ENCODE measurements around the gene CEP104. TPM values are rescaled to one million over a fixed set of nuclear protein-coding genes. Genes with fewer than 3 reads are reported as not detected.
"Not testable (repeated sequence)": the region's sequence is repeated elsewhere in the genome, so short reads cannot be mapped to it uniquely, and the experiment has no call there.

The CEP104 gene
- total and polyA plus RNA-seq, 2 experiments from 2014 or later, result 12.7 to 22.6 TPM

GRCh38 chr1:3814771-3815561 lies 42.0 kb downstream of the CEP104 start:
- WGBS (ENCODE audit: low lambda C conversion rate, missing lambda C conversion rate), result 91% methylated on average over 40 of the region's 42 CpGs
- H3K9me3 ChIP-seq (ENCODE audit: low read depth), result no peaks in the 10 kb centered on the region
- no peaks in the 10 kb centered on the region for H3K79me2 ChIP-seq
- H3K4me1 ChIP-seq (ENCODE audit: insufficient read depth), result no peaks in the 10 kb centered on the region
- no peaks in the 10 kb centered on the region for H3K9me2 ChIP-seq (replicated peaks; ENCODE audit: insufficient read depth)
- H3K27me3 ChIP-seq, result no peaks in the 10 kb centered on the region
- no peak overlapping the region for H3K4me3 ChIP-seq
- no peak overlapping the region for H3K27ac ChIP-seq
- no peaks in the 10 kb centered on the region for H4K20me1 ChIP-seq (ENCODE audit: insufficient read depth, poor library complexity, severe bottlenecking)
- H3K4me2 ChIP-seq, result no peak overlapping the region
- H3K36me3 ChIP-seq (replicated peaks; ENCODE audit: insufficient read depth, low read depth), result no peaks in the 10 kb centered on the region
- no peak for DNase-seq (ENCODE audit: low spot score)
- TF ChIP-seq EZH2 (IDR thresholded peaks at IDR 0.05; ENCODE audit: borderline replicate concordance) (no peak), EZH2phosphoT487 (IDR thresholded peaks at IDR 0.05; ENCODE audit: low read depth, severe bottlenecking, unreplicated experiment) (no peak), CTCF (IDR thresholded peaks at IDR 0.05; ENCODE audit: poor library complexity) (no peak)
- H2AFZ ChIP-seq, result no peak overlapping the region

- WGBS (ENCODE audit: low lambda C conversion rate, missing lambda C conversion rate), result 100% methylated on average over 2 of the region's 2 CpGs
- Histone ChIP-seq H3K27ac (no peak overlapping the region), H3K9me3 (ENCODE audit: low read depth) (no peaks in the 10 kb centered on the region), H3K36me3 (replicated peaks; ENCODE audit: insufficient read depth, low read depth) (no peaks in the 10 kb centered on the region), H2AFZ (no peak overlapping the region), H3K4me3 (no peak overlapping the region), H3K4me1 (ENCODE audit: insufficient read depth) (no peaks in the 10 kb centered on the region), H4K20me1 (ENCODE audit: insufficient read depth, poor library complexity, severe bottlenecking) (no peaks in the 10 kb centered on the region), H3K9me2 (replicated peaks; ENCODE audit: insufficient read depth) (no peaks in the 10 kb centered on the region), H3K79me2 (no peaks in the 10 kb centered on the region), H3K4me2 (no peak overlapping the region), H3K27me3 (no peaks in the 10 kb centered on the region)
- TF ChIP-seq EZH2phosphoT487 (IDR thresholded peaks at IDR 0.05; ENCODE audit: low read depth, severe bottlenecking, unreplicated experiment) (no peak), EZH2 (IDR thresholded peaks at IDR 0.05; ENCODE audit: borderline replicate concordance) (no peak), CTCF (IDR thresholded peaks at IDR 0.05; ENCODE audit: poor library complexity) (no peak)
- no peak for DNase-seq (ENCODE audit: low spot score)
Measured at GRCh38 chr1:3814065-3814464, 42.9 kb downstream of the CEP104 start.

GRCh38 chr1:3811595-3811911 lies 45.5 kb downstream of the CEP104 start:
- Histone ChIP-seq H4K20me1 (ENCODE audit: insufficient read depth, poor library complexity, severe bottlenecking) (no peaks in the 10 kb centered on the region), H3K4me3 (no peak overlapping the region), H3K36me3 (replicated peaks; ENCODE audit: insufficient read depth, low read depth) (no peaks in the 10 kb centered on the region), H3K27ac (no peak overlapping the region), H3K9me2 (replicated peaks; ENCODE audit: insufficient read depth) (no peaks in the 10 kb centered on the region), H3K4me2 (no peak overlapping the region), H3K9me3 (ENCODE audit: low read depth) (no peaks in the 10 kb centered on the region), H3K79me2 (no peaks in the 10 kb centered on the region), H3K27me3 (no peaks in the 10 kb centered on the region), H2AFZ (no peak overlapping the region), H3K4me1 (ENCODE audit: insufficient read depth) (no peaks in the 10 kb centered on the region)
- no peak for DNase-seq (ENCODE audit: low spot score)
- WGBS (ENCODE audit: low lambda C conversion rate, missing lambda C conversion rate), result 75% methylated on average over 2 of the region's 2 CpGs
- TF ChIP-seq CTCF (IDR thresholded peaks at IDR 0.05; ENCODE audit: poor library complexity) (no peak), EZH2phosphoT487 (IDR thresholded peaks at IDR 0.05; ENCODE audit: low read depth, severe bottlenecking, unreplicated experiment) (no peak), EZH2 (IDR thresholded peaks at IDR 0.05; ENCODE audit: borderline replicate concordance) (no peak)

GRCh38 chr1:3810149-3810761 lies 46.8 kb downstream of the CEP104 start:
- H3K4me3 ChIP-seq; H3K27me3 ChIP-seq; H3K27ac ChIP-seq; H3K36me3 ChIP-seq (replicated peaks; ENCODE audit: insufficient read depth, low read depth); H3K9me2 ChIP-seq (replicated peaks; ENCODE audit: insufficient read depth); DNase-seq (ENCODE audit: low spot score); H3K4me2 ChIP-seq; H3K9me3 ChIP-seq (ENCODE audit: low read depth); H2AFZ ChIP-seq; H3K79me2 ChIP-seq; H3K4me1 ChIP-seq (ENCODE audit: insufficient read depth); H4K20me1 ChIP-seq (ENCODE audit: insufficient read depth, poor library complexity, severe bottlenecking): not testable (repeated sequence)
- 90% methylated on average over 9 of the region's 9 CpGs for WGBS (ENCODE audit: low lambda C conversion rate, missing lambda C conversion rate)
